Parathyroid adenoma (tissue), 2 donors: Measurements from ENCODE around the gene TMEM39B.

Experiments used
- H2AFZ ChIP-seq: fragments of 300-600 bp; sonication (generic); one replicate; pipeline ENCODE4 v1.7.0; 2017; ENCODE audit warnings: antibody characterized with exemption, mild to moderate bottlenecking
- H3K27ac ChIP-seq: fragments of 300-600 bp; sonication (generic); one replicate; pipeline ENCODE4 v1.7.0; 2017
- H3K27me3 ChIP-seq: fragments of 300-600 bp; sonication (generic); one replicate; pipeline ENCODE4 v1.7.0; 2017; ENCODE audit warnings: low read length; ENCODE audit not compliant: control insufficient read depth, insufficient read depth
- H3K36me3 ChIP-seq: fragments of 300-600 bp; sonication (generic); one replicate; pipeline ENCODE4 v1.7.0; 2017; ENCODE audit warnings: low read length; ENCODE audit not compliant: control insufficient read depth, insufficient read depth
- H3K4me1 ChIP-seq: fragments of 300-600 bp; sonication (generic); one replicate; pipeline ENCODE4 v1.7.0; 2017; ENCODE audit warnings: control low read depth
- H3K4me2 ChIP-seq: fragments of 300-600 bp; sonication (generic); one replicate; pipeline ENCODE4 v1.7.0; 2017; ENCODE audit warnings: low read length
- H3K4me3 ChIP-seq: fragments of 300-600 bp; sonication (generic); one replicate; pipeline ENCODE4 v1.7.0; 2017; ENCODE audit warnings: low read depth, low read length
- H3K79me2 ChIP-seq: fragments of 300-600 bp; sonication (generic); one replicate; pipeline ENCODE4 v1.7.0; 2017; ENCODE audit warnings: control low read depth
- H3K9ac ChIP-seq: fragments of 300-600 bp; sonication (generic); one replicate; pipeline ENCODE4 v1.7.0; 2017; ENCODE audit warnings: mild to moderate bottlenecking
- H3K9me3 ChIP-seq: fragments of 300-600 bp; sonication (generic); one replicate; pipeline ENCODE4 v1.7.0; 2017; ENCODE audit warnings: low read length; ENCODE audit not compliant: control insufficient read depth
- CTCF ChIP-seq: fragments of 300-600 bp; sonication (generic); IDR thresholded peaks from one replicate; pipeline ENCODE4 v1.7.0; 2017; ENCODE audit warnings: antibody characterized with exemption, mild to moderate bottlenecking
- donor health status: primary hyperparathyroidism.

The TMEM39B gene

GRCh38 chr1:32106663-32107275, 34.0 kb downstream of the TMEM39B start:
- Histone ChIP-seq H2AFZ (no peak overlapping the region), H3K9me3 (no peaks in the 10 kb centered on the region), H3K4me2 (no peak overlapping the region), H3K27ac (no peak overlapping the region), H3K9ac (no peak overlapping the region), H3K4me1 (no peaks in the 10 kb centered on the region), H3K36me3 (no peaks in the 10 kb centered on the region), H3K4me3 (no peak overlapping the region), H3K27me3 (no peaks in the 10 kb centered on the region), H3K79me2 (peaks cover 21% of the 10 kb centered on the region)
- TF ChIP-seq CTCF = no peak

- Histone ChIP-seq H3K4me1 (no peaks in the 10 kb centered on the region), H3K27me3 (no peaks in the 10 kb centered on the region), H3K36me3 (no peaks in the 10 kb centered on the region), H3K9me3 (no peaks in the 10 kb centered on the region), H3K27ac (peak within 1 kb of the TSS; percentile 88), H3K79me2 (peaks cover 27% of the 10 kb centered on the region), H3K4me2 (peak within 1 kb of the TSS; percentile 96), H3K4me3 (peak within 1 kb of the TSS; percentile 100), H2AFZ (peak within 1 kb of the TSS; percentile 83), H3K9ac (peak within 1 kb of the TSS; percentile 46)
- TF ChIP-seq CTCF = no peak
Measured at GRCh38 chr1:32107742-32108661, 35.3 kb downstream of the TMEM39B start, which contains the start of gene KPNA6. TSS of gene KPNA6 (plus strand) at chr1:32108056. CDS start at chr1:32108131, 75 bp downstream.

GRCh38 chr1:32111040-32111623, 38.4 kb downstream of the TMEM39B start:
- Histone ChIP-seq H3K79me2 (peaks cover 43% of the 10 kb centered on the region), H3K27me3 (no peaks in the 10 kb centered on the region), H3K9me3 (no peaks in the 10 kb centered on the region), H3K9ac (no peak overlapping the region), H3K36me3 (no peaks in the 10 kb centered on the region), H3K4me2 (no peak overlapping the region), H2AFZ (no peak overlapping the region), H3K27ac (no peak overlapping the region), H3K4me1 (no peaks in the 10 kb centered on the region), H3K4me3 (no peak overlapping the region)
- no peak for TF ChIP-seq CTCF

GRCh38 chr1:32111789-32112188, 39.0 kb downstream of the TMEM39B start:
- no peak for TF ChIP-seq CTCF
- H3K27me3 ChIP-seq = no peaks in the 10 kb centered on the region
- no peak overlapping the region for H3K4me2 ChIP-seq
- H3K4me3 ChIP-seq = no peak overlapping the region
- no peaks in the 10 kb centered on the region for H3K36me3 ChIP-seq
- no peak overlapping the region for H3K27ac ChIP-seq
- H3K79me2 ChIP-seq = peaks cover 50% of the 10 kb centered on the region
- H3K4me1 ChIP-seq = no peaks in the 10 kb centered on the region
- H3K9ac ChIP-seq = no peak overlapping the region
- no peak overlapping the region for H2AFZ ChIP-seq
- no peaks in the 10 kb centered on the region for H3K9me3 ChIP-seq
